RWPE2 (cell line): Measurements from ENCODE around the gene FAM193B.
"Not testable (repeated sequence)": the region's sequence is repeated elsewhere in the genome, so short reads cannot be mapped to it uniquely, and the experiment has no call there.

Experiments
- ATAC-seq: fragments of 200-7000 bp; cut with Tn5 transposase; 3 replicates; pipeline ENCODE4 v1.9.1; 2021; ENCODE audit warnings: low read depth
- DNase-seq: peaks from one replicate; pipeline ENCODE4 v3.0.0-alpha.2; 2020; ENCODE audit warnings: low spot score
- H3K27ac ChIP-seq: fragments of 450-650 bp; 2 replicates; pipeline ENCODE4 v1.5.1; 2017; ENCODE audit warnings: mild to moderate bottlenecking; ENCODE audit not compliant: poor library complexity, severe bottlenecking
- H3K27me3 ChIP-seq: fragments of 250-450 bp; sonication (Bioruptor Pico); 2 replicates; pipeline ENCODE4 v1.5.1; 2021; ENCODE audit warnings: mild to moderate bottlenecking, moderate library complexity; ENCODE audit not compliant: insufficient read depth, poor library complexity, severe bottlenecking
- H3K36me3 ChIP-seq: fragments of 250-450 bp; sonication (Bioruptor Pico); 2 replicates; pipeline ENCODE4 v1.5.1; 2020; ENCODE audit warnings: low read depth, mild to moderate bottlenecking, moderate library complexity
- H3K4me1 ChIP-seq: fragments of 250-450 bp; sonication (Bioruptor Pico); 2 replicates; pipeline ENCODE4 v1.5.1; 2021; ENCODE audit warnings: mild to moderate bottlenecking, moderate library complexity; ENCODE audit not compliant: insufficient read depth, poor library complexity, severe bottlenecking
- H3K4me3 ChIP-seq: fragments of 250-450 bp; sonication (Bioruptor Pico); 2 replicates; pipeline ENCODE4 v1.5.1; 2021; ENCODE audit warnings: mild to moderate bottlenecking, moderate library complexity; ENCODE audit not compliant: severe bottlenecking
- H3K9me3 ChIP-seq: fragments of 250-450 bp; sonication (Bioruptor Pico); 2 replicates; pipeline ENCODE4 v1.5.1; 2021; ENCODE audit warnings: mild to moderate bottlenecking, moderate library complexity; ENCODE audit not compliant: severe bottlenecking
- TF ChIP-seq, protein P1 (sequence below): fragments of 450-650 bp; IDR thresholded peaks from one replicate; pipeline ENCODE4 v1.5.1; 2017; ENCODE audit warnings: mild to moderate bottlenecking, moderate library complexity; ENCODE audit not compliant: poor library complexity, severe bottlenecking

The FAM193B gene

DNA sequence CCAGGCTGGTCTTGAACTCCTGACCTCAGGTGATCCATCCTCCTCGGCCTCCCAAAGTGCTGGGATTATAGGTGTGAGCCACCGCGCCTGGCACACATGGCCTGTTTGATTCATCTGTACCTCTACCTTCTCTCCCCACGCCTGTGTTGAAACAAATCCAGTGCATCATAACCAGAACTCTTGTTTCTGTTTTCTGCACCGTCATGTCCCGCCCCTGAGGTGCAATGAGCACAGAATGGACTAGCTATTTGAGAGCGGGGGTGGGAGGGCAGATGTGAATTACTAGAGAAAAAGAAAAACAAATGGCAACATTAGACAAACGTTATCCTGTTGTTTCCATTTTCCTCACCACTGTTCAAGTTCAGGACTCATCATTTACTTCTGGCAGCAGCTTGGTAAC, 10.7 kb upstream of the FAM193B start:
- no peaks in the 10 kb centered on the region for H3K36me3 ChIP-seq
- DNase-seq (no peak), ATAC-seq (no peak)
- no peaks in the 10 kb centered on the region for H3K27me3 ChIP-seq
- H3K27ac ChIP-seq, result no peak overlapping the region
- no peak overlapping the region for H3K4me3 ChIP-seq
- peaks cover 4% of the 10 kb centered on the region for H3K9me3 ChIP-seq
- no peaks in the 10 kb centered on the region for H3K4me1 ChIP-seq
- TF ChIP-seq, protein P1, sequence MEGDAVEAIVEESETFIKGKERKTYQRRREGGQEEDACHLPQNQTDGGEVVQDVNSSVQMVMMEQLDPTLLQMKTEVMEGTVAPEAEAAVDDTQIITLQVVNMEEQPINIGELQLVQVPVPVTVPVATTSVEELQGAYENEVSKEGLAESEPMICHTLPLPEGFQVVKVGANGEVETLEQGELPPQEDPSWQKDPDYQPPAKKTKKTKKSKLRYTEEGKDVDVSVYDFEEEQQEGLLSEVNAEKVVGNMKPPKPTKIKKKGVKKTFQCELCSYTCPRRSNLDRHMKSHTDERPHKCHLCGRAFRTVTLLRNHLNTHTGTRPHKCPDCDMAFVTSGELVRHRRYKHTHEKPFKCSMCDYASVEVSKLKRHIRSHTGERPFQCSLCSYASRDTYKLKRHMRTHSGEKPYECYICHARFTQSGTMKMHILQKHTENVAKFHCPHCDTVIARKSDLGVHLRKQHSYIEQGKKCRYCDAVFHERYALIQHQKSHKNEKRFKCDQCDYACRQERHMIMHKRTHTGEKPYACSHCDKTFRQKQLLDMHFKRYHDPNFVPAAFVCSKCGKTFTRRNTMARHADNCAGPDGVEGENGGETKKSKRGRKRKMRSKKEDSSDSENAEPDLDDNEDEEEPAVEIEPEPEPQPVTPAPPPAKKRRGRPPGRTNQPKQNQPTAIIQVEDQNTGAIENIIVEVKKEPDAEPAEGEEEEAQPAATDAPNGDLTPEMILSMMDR, result no peak

DNA sequence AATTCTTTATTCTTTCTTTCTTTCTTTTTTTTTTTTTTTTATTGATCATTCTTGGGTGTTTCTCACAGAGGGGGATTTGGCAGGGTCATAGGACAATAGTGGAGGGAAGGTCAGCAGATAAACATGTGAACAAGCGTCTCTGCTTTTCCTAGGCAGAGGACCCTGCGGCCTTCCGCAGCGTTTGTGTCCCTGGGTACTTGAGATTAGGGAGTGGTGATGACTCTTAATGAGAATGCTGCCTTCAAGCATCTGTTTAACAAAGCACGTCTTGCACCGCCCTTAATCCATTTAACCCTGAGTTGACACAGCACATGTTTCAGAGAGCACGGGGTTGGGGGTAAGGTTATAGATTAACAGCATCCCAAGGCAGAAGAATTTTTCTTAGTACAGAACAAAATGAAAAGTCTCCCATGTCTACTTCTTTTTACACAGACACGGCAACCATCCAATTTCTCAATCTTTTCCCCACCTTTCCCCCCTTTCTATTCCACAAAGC, 5.1 kb upstream of the FAM193B start:
- not testable (repeated sequence) for H3K4me1 ChIP-seq, DNase-seq, H3K36me3 ChIP-seq, H3K27ac ChIP-seq, H3K27me3 ChIP-seq, H3K4me3 ChIP-seq, ATAC-seq, H3K9me3 ChIP-seq

DNA sequence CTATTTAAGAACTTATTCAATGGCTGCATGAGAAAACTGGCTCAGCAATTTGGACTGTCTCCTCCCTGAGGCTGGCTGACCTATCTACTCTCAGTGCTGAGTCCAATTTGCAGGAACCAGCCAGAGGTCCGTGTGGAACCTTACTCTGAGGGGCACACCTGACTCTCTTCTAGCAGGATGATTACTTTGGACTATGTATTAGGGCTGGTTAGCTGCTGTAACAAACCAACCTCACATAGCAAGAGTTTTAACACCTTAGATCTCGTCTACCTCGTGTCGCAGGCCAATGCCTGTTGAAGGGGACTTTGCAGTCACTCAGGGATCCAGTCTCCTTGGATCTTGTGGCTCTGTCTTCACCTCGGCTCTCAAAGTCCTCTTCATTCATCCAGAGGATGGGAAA, 3.4 kb upstream of the FAM193B start:
- TF ChIP-seq, protein P1, result no peak
- Histone ChIP-seq H3K27me3 (no peaks in the 10 kb centered on the region), H3K27ac (no peak overlapping the region), H3K36me3 (peaks cover under 1% of the 10 kb centered on the region), H3K4me3 (no peak overlapping the region), H3K9me3 (peaks cover 4% of the 10 kb centered on the region), H3K4me1 (peaks cover 9% of the 10 kb centered on the region)
- DNase-seq (no peak), ATAC-seq (no peak)

DNA sequence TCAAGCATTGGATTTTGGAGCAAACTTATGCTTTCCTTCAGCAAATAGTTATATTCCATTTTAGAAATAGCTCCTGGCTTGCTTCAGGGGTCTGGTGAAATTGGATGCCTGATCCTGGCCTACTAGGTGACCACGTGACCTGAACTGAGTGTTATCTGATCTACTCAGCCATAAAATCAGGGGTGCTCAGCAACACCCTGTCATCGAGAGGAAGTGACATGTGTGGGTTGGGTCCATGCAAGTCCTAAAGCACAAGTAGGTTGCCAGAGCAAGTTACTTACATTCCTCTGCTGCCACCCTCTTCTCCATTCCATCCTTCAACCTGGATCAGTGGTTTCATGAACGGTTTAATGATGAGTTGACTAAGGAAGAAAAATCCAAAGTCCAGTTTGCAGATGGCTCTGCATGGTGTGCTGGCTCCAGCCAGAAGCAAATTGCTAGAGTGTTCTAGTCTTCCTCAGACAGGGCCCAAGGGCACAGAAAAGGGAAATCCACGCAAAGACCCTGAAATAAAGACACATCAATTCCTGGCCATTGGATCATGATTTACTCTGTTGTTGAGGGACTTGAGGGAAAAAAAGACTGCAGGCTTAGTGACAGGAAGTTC, 2.8 kb upstream of the FAM193B start:
- peaks cover 9% of the 10 kb centered on the region for H3K4me1 ChIP-seq
- TF ChIP-seq, protein P1, result no peak
- H3K27me3 ChIP-seq, result no peaks in the 10 kb centered on the region
- DNase-seq (no peak), ATAC-seq (no peak)
- no peak overlapping the region for H3K27ac ChIP-seq
- peaks cover 3% of the 10 kb centered on the region for H3K9me3 ChIP-seq
- peaks cover 7% of the 10 kb centered on the region for H3K36me3 ChIP-seq
- no peak overlapping the region for H3K4me3 ChIP-seq

DNA sequence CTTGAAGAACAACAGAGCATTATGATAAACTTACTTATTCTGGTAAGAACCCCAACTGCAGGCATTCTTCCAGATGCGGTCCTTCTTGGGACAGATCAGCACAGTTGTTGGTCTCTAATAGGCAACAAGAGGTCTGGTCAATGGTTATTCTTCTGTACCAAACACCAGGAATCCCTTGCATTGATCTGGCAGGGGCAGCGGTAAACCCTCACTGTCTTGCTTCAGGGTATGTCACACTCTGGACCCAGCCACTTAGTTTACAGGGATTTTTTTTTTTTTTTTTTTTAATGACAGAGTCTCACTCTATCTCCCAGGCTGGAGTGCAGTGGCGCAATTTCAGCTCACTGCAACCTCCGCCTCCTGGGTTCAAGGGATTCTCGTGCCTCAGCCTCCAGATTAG, 1.3 kb upstream of the FAM193B start:
- TF ChIP-seq, protein P1, result no peak
- no peak overlapping the region for H3K27ac ChIP-seq
- DNase-seq (no peak), ATAC-seq (no peak)
- no peaks in the 10 kb centered on the region for H3K9me3 ChIP-seq
- no peak overlapping the region for H3K4me3 ChIP-seq
- peaks cover 9% of the 10 kb centered on the region for H3K4me1 ChIP-seq
- peaks cover 20% of the 10 kb centered on the region for H3K36me3 ChIP-seq
- no peaks in the 10 kb centered on the region for H3K27me3 ChIP-seq
